Thoracic aorta (tissue), 2 donors: ENCODE results near the gene AGER. TPM values are rescaled to one million over a fixed set of nuclear protein-coding genes. Genes with fewer than 3 reads are reported as not detected.

ENCODE experiments used
- ATAC-seq: fragments of 150-250 bp; one replicate; pipeline ENCODE4 v1.8.0; 2017; ENCODE audit warnings: low read depth; ENCODE audit not compliant: insufficient number of reproducible peaks, low FRiP score
- DNase-seq: peaks from one replicate; pipeline ENCODE4 v3.0.0-alpha.2; 2020; ENCODE audit warnings: low spot score
- H3K27ac ChIP-seq, 2 donors: fragments of 200-600 bp; sonication (generic); 1 replicate in 1 of 2; 2 replicates in 1 of 2; pipeline ENCODE4 v1.5.1; 2016; ENCODE audit warnings: mild to moderate bottlenecking in 2 of 2, moderate library complexity in 2 of 2
- H3K27me3 ChIP-seq: fragments of 200-600 bp; sonication (generic); replicated peaks from 2 replicates; pipeline ENCODE4 v1.6.0; 2016; ENCODE audit warnings: mild to moderate bottlenecking; ENCODE audit not compliant: insufficient read depth
- H3K36me3 ChIP-seq: fragments of 200-600 bp; sonication (generic); one replicate; pipeline ENCODE4 v1.5.1; 2016
- H3K4me1 ChIP-seq, 2 donors: fragments of 200-600 bp; sonication (generic); 1 replicate in 1 of 2; 2 replicates in 1 of 2; pipeline versions ENCODE4 v1.5.1 to v1.6.0; 2016; ENCODE audit warnings: low read depth in 2 of 2, mild to moderate bottlenecking in 1 of 2; ENCODE audit not compliant: control insufficient read depth in 1 of 2
- H3K4me3 ChIP-seq: fragments of 200-600 bp; sonication (generic); 2 replicates; pipeline ENCODE4 v1.5.1; 2016; ENCODE audit warnings: mild to moderate bottlenecking
- H3K9me3 ChIP-seq: fragments of 200-600 bp; sonication (generic); 2 replicates; pipeline ENCODE4 v1.5.1; 2016
- total RNA-seq, 2 donors: library from RNA; depleted of rRNA; stranded (reverse); fragments of >200 nt; gene quantifications; one replicate each; pipeline versions ENCODE4 v1.1.0 to v1.2.3, GENCODE V29; 2016
- TF ChIP-seq, protein P1 (sequence below): fragments of 200-600 bp; sonication (generic); IDR thresholded peaks from one replicate; pipeline ENCODE4 v1.5.1; 2019; ENCODE audit warnings: antibody characterized with exemption

The AGER gene
- total RNA-seq, 2 donors from 2014 or later = 1.8 to 3.8 TPM

DNA sequence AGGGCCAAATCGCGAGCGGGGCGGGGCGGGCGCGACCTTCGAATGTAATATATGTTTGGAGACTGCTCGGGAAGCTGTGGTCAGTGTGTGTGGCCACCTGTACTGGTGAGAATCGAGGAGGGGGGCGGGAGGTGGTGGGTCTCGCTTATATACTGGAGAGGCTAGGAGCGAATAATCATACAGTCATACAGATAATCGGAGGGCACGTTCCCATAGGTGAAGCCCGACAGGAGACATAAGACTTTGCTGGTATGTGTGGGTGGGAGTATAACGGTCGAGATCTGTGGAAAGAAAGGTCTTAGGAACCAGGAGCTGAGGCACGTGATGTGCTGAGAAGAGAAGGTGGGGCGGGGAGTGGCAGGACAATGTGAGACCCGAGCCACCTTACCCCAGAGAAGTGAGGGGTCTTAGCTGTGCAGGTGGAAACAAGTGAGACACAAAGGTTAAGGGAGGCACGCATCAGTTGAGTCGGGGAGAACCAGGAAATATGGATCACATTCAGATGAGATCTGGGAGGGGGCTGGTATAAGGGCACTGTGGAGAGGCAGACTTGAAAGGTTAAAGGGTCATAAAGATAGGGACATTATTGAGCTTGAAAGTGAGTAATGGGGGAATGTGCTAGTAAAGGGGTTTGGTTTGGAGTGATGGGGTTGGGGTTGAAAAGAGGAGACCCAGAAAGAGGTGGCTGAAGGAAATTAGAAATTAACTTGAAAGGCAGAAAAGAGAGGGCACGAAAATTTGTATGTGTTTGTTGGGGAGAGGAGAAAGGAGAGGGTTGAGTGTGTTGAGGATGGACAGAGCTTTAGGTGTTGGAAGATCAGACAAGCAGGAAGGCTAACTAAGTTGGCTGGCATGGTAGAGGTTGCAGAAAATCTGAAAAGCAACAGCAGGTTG, 5.3 kb downstream of the AGER start:
- H3K4me1 ChIP-seq = peaks cover 22 to 40% of the 10 kb centered on the region in 2 donors

GRCh38 chr6:32177788-32178546, 6.1 kb downstream of the AGER start, which contains the start of gene RNF5:
Gene RNF5, plus strand, starts transcription at chr6:32178405. Its CDS starts 107 bp downstream, at chr6:32178512.
- H3K27me3 ChIP-seq = no peaks in the 10 kb centered on the region
- H3K27ac ChIP-seq = peak within 1 kb of the TSS; percentile 94 to 96
- H3K36me3 ChIP-seq = peaks cover 5% of the 10 kb centered on the region
- DNase-seq (peak; percentile 100), ATAC-seq (peak; percentile 84)
- TF ChIP-seq, protein P1, sequence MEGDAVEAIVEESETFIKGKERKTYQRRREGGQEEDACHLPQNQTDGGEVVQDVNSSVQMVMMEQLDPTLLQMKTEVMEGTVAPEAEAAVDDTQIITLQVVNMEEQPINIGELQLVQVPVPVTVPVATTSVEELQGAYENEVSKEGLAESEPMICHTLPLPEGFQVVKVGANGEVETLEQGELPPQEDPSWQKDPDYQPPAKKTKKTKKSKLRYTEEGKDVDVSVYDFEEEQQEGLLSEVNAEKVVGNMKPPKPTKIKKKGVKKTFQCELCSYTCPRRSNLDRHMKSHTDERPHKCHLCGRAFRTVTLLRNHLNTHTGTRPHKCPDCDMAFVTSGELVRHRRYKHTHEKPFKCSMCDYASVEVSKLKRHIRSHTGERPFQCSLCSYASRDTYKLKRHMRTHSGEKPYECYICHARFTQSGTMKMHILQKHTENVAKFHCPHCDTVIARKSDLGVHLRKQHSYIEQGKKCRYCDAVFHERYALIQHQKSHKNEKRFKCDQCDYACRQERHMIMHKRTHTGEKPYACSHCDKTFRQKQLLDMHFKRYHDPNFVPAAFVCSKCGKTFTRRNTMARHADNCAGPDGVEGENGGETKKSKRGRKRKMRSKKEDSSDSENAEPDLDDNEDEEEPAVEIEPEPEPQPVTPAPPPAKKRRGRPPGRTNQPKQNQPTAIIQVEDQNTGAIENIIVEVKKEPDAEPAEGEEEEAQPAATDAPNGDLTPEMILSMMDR = no peak
- no peaks in the 10 kb centered on the region for H3K9me3 ChIP-seq
- peaks cover 22 to 40% of the 10 kb centered on the region in 2 donors for H3K4me1 ChIP-seq
- H3K4me3 ChIP-seq = peak within 1 kb of the TSS; percentile 98

More for the DNA sequence above, 5.3 kb downstream of the AGER start:
- H3K27me3 ChIP-seq = no peaks in the 10 kb centered on the region
- ATAC-seq (no peak), DNase-seq (no peak)
- TF ChIP-seq, protein P1 = no peak
- peaks cover 5% of the 10 kb centered on the region for H3K36me3 ChIP-seq
- no peaks in the 10 kb centered on the region for H3K9me3 ChIP-seq
- H3K4me3 ChIP-seq = peak overlapping the region; percentile 98
- H3K27ac ChIP-seq = peak overlapping the region; percentile 94 to 96

DNA sequence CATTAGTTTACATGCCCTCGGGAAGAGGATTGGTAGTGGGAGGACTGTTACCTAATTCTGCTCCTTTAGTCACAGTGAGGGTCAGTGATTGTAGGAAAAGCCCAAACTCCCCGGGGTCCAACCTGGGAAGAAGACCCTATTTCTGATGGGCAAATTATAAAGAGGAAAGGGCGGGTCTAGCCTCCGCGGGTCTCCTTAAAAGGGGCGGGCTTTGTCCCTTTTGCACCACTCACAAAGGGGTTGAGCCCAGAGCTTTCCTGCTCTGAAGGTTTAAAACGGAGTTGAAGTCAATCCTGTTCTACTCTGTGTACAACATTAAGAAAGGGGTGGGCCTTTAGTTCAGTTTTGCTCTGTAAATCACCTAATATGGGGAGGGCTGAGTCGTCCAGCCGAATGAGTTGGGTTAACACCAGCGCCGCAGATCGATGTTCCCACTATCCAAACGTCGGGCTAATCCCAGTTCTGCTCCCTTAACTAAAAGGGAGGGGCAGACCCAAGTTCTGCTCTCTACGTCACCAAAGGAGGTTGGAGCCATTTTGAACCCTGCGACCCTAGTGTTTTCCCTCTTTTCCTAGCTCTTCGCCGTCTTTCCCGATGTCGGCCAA, 6.8 kb downstream of the AGER start:
- H3K9me3 ChIP-seq = no peaks in the 10 kb centered on the region
- no peaks in the 10 kb centered on the region for H3K27me3 ChIP-seq
- peak overlapping the region; percentile 98 for H3K4me3 ChIP-seq
- TF ChIP-seq, protein P1 = no peak
- ATAC-seq = peak; percentile 16
- DNase-seq = no peak
- peak overlapping the region; percentile 94 to 96 for H3K27ac ChIP-seq
- H3K36me3 ChIP-seq = peaks cover 5% of the 10 kb centered on the region
- peaks cover 22 to 40% of the 10 kb centered on the region in 2 donors for H3K4me1 ChIP-seq

DNA sequence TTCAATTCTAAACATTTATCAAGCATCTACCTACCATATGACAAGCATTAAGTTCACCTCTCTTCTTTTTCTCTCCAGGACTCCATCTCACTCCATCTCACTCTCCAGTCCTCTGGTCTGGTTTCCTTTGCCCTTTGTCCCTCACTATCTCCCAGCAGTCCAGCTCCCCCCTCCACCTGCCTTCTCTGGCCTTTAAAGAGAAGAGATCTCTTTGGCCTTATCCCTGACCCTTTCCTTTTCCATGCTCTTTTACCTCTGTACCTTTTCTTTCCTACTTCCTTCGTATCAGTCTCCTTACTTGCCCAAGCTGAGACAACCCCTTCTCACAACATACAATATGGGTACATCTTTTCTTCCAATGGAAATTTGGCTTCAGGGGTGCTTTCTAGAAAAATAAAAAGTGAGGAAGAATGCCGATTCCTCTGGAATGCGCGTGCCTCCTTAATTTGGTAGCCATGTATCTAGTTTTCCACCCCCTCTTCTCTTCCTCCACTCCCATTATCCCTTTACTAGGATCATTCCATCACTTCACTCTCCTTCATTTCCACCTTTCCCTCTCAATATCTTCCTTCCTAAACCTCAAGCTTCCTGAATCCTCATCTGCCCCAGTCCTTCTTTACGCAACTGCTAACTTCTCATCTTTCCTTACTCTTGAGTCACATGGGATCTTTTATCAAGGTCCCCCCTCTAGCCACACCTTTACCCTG, 7.4 kb downstream of the AGER start:
- H3K27me3 ChIP-seq = no peaks in the 10 kb centered on the region
- peaks cover 5% of the 10 kb centered on the region for H3K36me3 ChIP-seq
- DNase-seq (no peak), ATAC-seq (no peak)
- H3K27ac ChIP-seq = peak overlapping the region; percentile 94 to 96
- peak overlapping the region; percentile 98 for H3K4me3 ChIP-seq
- TF ChIP-seq, protein P1 = no peak
- H3K9me3 ChIP-seq = no peaks in the 10 kb centered on the region
- peaks cover 22 to 40% of the 10 kb centered on the region in 2 donors for H3K4me1 ChIP-seq
